Stomach (tissue), 4 donors: ENCODE data around the gene NKG7.

Experiments used
- EP300 ChIP-seq: sonication (generic); formaldehyde crosslinking; IDR thresholded peaks from one replicate; pipeline ENCODE4 v1.6.1; 2017; ENCODE audit warnings: antibody characterized with exemption
- POLR2A ChIP-seq, 4 donors: fragments of 450-650 bp; IDR thresholded peaks; one replicate each; pipeline ENCODE4 v1.6.1; 2016; ENCODE audit warnings: antibody characterized with exemption in 4 of 4, control low read depth in 2 of 4, mild to moderate bottlenecking in 1 of 4, moderate library complexity in 1 of 4
- POLR2AphosphoS5 ChIP-seq, 3 donors: sonication (generic); formaldehyde crosslinking; IDR thresholded peaks; one replicate each; pipeline ENCODE4 v1.6.1; 2016; ENCODE audit warnings: antibody characterized with exemption in 3 of 3
- TF ChIP-seq, protein P1 (sequence below), 7 experiments: fragments of 450-650 bp in 4 of 7; fragments of 200-600 bp in 3 of 7; sonication (generic) in 3 of 7; IDR thresholded peaks; one replicate each; pipeline ENCODE4 v1.5.1; 2016 to 2019; ENCODE audit warnings: antibody characterized with exemption in 7 of 7, control low read depth in 2 of 7, mild to moderate bottlenecking in 1 of 7

DNA sequence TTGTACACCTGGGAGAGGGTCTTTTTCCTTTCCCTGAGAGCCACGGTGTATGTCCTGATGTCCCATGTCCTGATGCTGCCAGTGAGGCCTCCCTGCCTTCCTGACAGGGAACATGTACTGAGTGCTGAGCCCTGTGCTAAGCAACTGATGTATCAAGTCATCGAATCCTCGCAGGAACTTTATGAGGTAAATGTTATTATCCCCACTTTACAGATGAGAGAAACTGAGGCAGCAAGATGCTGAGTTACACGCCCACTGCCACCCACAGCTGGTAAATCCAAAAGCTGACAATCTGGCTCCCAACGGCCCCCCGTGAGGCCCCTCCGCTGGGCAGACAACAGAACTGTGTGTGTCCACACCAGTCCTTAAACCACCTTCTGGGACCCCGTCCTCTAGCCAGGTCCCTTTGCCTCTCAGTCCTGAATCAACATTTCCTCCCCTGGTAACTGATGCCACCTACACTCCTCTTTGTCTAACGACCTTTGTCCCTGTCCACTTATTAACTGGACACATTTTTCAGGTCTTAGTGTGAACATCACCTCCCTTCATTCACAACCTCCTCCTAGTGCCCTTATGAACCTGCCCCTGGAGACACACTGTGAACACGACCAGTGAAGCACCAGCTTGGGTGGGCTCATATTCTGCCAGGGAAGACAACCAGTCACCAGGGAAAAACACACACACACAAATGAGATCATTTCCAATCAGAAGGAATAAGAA is 25.1 kb downstream of the NKG7 start:
- no peak for TF ChIP-seq POLR2A (IDR thresholded peaks at IDR 0.05)
- no peak for TF ChIP-seq POLR2AphosphoS5 (IDR thresholded peaks at IDR 0.05)
- TF ChIP-seq, protein P1, sequence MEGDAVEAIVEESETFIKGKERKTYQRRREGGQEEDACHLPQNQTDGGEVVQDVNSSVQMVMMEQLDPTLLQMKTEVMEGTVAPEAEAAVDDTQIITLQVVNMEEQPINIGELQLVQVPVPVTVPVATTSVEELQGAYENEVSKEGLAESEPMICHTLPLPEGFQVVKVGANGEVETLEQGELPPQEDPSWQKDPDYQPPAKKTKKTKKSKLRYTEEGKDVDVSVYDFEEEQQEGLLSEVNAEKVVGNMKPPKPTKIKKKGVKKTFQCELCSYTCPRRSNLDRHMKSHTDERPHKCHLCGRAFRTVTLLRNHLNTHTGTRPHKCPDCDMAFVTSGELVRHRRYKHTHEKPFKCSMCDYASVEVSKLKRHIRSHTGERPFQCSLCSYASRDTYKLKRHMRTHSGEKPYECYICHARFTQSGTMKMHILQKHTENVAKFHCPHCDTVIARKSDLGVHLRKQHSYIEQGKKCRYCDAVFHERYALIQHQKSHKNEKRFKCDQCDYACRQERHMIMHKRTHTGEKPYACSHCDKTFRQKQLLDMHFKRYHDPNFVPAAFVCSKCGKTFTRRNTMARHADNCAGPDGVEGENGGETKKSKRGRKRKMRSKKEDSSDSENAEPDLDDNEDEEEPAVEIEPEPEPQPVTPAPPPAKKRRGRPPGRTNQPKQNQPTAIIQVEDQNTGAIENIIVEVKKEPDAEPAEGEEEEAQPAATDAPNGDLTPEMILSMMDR (IDR thresholded peaks at IDR 0.05), result no peak
- TF ChIP-seq EP300, result no peak
